NOMO-1 treated with dmso at 0.1 percent for 144 hours (cell line): ENCODE measurements around the gene LRRC4B.
"Not testable (repeated sequence)": the region's sequence is repeated elsewhere in the genome, so short reads cannot be mapped to it uniquely, and the experiment has no call there.

Source experiments
- DNase-seq: peaks from one replicate; lab custom pipeline; 2025; ENCODE audit not compliant: unreplicated experiment; lab: John Stamatoyannopoulos, UW

The LRRC4B gene

GRCh38 chr19:50489461-50490011 is 78.7 kb downstream of the LRRC4B start:
- DNase-seq = no peak

DNA sequence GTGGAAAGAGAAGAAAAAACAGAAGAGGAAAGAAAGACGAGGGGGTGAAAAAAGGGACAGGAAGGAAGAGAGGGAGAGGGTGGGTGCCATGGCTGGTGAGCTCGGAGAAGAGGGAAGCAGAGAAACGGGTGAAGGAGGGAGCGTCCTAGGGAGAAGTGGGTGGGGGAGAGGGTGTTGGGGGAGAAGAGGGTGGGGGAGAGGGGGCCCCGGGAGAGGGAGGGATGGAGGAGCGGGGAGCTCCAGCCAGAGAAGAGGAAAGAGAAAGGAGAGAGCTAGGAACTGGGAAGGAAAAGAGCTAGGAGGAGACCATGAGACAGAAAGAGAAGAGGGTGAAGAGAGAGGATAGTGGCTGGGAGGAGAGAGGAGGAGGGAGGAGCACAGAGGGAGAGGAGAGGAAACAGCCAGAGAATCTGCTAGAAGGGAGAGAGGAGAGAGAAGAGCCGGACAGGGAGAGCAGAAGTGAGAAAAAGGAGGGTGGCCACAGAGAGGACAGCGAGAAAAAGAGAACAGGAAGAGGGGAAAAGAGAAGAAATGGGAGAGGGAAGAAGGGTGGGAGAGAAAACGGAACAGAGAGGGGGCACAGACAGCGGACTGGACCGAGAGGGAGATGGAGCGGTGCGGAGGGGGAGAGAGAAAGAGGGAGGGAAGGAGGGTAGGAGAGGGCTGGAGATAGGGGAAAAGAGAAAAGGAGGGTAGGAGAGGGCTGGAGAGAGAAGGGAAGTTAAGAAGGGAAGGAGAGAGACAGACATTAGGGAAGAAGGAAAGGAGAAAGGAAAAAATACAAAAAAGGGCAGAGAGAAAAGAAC is 79.6 kb downstream of the LRRC4B start:
- DNase-seq = peak; percentile 36

DNA sequence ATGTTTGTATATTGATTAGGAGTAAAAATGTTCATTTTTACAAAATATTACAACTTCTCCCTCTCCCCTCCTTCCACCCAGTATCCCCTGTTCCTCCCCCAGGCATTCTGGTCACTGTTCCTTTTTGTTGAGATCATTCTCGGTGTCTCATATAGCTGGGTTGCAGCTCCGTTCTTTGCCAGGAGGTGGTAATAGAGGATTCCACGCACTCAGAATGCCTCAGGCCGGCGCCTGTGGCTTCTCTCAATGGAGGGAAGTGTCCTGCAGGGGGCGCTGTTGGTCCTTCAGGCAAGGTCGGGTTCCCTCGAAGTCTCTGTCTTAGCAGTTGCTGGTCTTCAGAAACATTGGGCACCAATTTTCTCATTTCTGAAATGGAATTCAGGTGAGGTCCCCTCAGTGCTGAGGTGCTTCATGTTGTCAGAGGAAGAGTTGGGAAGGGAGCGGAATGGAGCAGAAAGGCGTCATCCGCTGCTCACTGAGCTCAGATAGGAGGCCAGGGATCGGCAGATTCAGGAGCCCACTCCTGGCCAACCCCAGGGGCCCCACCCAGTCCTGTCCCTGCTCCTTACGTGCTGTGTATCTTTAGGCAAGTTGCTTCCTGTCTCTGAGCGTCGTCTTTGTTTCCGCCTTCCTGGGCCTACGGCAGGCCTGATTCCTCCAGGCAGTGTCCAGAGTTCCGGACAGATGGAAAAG is 81.3 kb downstream of the LRRC4B start:
- no peak for DNase-seq

DNA sequence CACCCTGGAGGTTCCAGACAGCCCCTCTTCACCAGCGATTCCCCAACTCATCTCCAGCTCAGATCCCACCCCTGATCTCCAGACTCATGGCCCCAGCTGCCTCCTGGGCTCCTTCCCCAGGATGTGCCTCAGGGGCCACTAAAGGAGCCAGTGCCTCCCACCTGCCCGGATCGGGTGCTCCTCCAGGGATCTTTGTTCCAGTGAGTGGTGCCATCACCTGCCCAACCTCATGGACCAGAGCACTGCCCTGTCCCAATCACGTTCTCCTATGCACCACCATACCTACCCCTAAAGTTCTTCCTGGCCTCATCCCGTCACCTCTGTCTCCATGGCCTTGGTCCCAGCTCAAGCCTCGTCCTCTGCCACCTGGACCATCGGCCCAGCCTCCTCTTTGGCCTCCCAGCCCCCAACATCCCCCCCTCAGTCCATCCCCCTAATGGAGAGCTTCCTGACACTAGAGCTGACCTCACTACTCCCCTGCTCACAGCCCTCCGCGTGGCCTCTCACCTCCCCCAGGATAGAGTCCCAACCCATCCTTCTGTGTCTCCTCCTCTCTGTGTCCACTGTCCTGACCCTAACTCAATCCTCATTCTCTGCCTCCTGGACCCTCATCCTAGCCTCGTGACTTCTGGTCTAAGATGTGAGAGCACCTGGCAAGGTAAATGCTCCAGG is 82.8 kb downstream of the LRRC4B start:
- no peak for DNase-seq

DNA sequence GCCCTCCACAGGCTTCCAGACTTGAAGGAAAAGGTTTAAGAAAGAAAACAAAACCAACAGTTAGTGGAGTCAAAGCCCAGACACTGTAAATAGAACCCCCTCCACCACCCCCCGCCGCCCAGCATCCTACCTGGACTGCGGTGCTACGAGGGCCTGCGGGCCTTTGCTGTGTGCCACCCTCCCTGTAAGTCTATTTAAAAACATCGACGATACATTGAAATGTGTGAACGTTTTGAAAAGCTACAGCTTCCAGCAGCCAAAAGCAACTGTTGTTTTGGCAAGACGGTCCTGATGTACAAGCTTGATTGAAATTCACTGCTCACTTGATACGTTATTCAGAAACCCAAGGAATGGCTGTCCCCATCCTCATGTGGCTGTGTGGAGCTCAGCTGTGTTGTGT is 85.3 kb downstream of the LRRC4B start:
- DNase-seq = no peak

DNA sequence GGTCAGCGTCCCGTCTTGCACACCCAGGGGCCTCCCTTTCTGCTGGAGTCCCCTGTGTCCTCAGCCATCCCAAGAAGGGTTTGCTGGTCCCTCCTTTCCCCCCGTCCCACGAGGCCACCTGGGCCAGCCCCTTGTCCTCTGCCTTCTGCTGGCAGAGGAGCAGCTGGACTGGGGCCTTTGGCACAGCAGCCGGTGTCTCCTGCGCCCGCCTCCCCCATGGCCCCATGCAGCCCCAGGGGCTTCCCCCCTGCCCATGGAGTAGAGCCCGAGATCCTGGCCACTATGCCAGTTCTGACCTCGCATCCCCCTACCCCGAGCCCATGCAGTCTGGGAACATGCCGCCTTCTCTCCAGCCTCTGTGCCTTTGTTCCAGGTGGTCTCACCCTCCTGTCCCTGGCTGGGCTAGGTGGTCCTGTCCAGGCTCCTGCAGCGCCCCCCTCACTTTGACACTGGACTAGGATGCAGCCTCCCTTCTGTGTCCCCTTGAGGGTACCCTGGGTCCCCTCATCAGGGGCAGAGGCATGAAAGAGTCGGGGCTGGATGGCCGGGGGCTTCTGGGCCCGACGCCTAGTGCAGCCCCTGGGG is 85.9 kb downstream of the LRRC4B start:
- no peak for DNase-seq

DNA sequence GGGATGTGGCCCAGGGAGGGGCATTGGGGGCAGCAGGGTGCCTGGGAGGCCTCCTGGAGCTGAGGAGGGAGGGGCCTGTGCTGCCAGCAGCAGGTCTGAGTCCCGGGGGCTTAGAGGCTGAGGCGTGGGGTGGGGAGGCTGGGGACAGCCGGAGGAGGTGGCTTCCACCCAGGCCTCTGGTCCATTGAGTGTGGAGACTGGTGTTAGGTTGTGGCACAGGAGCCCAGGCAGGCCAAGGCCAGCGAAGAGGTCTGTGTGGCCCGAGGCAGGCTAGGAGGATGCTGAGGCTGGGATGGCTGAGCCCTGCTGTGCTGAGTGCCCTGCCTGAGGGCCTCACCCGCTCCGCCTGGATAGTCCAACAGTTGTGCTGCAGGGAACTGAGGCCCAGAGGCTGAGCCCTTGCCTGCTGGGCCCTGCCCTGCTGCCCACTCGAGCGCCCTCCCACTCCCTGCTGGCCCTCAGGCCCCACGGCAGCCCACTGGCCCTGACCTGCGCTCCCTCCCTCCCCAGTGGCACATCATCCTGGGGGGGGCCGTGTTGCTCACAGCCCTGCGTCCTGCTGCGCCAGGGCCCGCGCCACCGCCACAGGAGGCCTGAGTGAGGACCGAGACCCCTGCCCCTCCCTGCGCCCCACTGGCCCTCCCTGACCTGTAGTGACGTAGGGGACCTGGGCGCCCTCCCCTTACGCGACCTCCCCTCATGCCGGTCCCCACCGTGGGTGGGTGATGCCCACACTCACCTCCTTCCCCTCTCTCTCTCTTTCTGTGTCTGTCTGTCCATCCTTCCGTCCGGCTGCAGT is 86.7 kb downstream of the LRRC4B start:
- DNase-seq = no peak

DNA sequence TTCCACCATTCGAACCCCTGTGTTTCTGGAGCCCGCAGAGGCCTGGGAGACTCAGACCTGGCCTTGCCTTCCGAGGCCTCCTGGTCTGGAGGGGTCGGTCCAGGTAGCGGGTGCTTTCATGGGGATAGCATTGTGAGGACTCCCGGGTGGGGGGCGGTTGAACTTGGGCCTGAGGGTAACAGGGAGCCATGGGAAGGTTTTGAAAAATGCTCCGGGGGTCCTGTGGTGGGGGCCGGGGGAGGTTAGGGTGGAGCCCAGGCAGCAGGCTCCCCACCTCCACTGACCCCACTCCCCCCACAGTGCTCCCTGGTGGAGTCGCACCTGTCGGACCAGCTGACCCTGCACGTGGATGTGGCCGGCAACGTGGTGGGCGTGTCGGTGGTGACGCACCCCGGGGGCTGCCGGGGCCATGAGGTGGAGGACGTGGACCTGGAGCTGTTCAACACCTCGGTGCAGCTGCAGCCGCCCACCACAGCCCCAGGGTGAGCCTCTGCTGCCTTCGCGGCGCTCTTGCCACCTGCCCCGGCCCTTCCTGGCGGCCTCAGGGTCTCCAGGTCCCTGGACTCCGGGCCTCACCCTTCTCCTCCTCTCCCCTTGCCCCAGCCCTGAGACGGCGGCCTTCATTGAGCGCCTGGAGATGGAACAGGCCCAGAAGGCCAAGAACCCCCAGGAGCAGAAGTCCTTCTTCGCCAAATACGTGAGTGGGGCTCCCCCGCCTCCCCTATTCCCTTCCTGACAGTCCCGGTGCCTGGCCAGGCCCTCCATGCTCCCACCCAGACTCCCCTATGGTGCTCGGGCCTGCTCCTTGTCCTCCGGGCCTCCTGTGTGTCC is 87.7 kb downstream of the LRRC4B start:
- DNase-seq = no peak

GRCh38 chr19:50479761-50480251 is 88.4 kb downstream of the LRRC4B start:
- no peak for DNase-seq

- DNase-seq = no peak
Observed at GRCh38 chr19:50478901-50479715, 89.1 kb downstream of the LRRC4B start.

DNA sequence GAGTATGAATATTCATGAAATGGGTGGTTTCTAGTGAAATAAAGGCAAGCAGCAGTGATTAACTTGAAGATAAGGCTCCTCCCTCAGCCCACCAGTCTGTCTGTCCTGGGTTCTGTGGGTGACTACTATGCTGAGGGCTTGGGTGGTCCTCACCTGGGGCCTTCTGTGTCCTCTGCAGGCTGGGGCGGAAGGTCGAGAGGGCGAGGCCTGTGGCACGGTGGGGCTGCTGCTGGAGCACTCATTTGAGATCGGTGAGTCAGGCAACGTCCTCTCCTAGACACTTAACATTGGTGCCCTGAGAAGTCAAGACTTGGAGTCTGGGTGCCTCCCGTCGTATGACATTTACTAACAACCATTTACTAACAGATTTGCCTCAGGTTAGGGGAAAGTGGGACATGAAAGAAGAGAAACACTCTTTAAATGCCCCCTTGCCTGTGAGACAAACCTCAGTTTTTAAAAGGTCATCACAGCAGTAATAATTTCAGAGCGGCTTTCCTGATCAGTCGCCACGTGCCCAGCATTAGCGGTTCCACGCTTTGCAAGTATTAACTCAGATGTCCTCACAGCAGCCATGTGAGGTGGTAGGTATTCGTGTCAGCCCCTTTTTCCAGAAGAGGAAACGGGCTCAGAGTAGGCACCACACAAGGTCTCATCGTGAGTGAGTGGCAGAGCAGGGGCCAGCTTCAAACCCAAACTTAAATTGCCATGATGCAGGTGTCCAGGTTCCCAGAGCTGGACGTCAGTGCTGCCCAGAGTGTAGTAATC is 90.3 kb downstream of the LRRC4B start:
- DNase-seq = no peak

GRCh38 chr19:50476907-50477238 is 91.4 kb downstream of the LRRC4B start:
- no peak for DNase-seq

GRCh38 chr19:50476224-50476906 is 91.9 kb downstream of the LRRC4B start, which contains the start of the genes EMC10 and GARIN5A:
TSS of gene EMC10 (plus strand) at chr19:50476507. CDS start at chr19:50476545, 38 bp downstream.
TSS of gene GARIN5A (minus strand) at chr19:50476848. CDS start at chr19:50476388, 460 bp downstream.
- peak; percentile 76 for DNase-seq

- DNase-seq = no peak
Observed at GRCh38 chr19:50475736-50476223, 92.5 kb downstream of the LRRC4B start.

DNA sequence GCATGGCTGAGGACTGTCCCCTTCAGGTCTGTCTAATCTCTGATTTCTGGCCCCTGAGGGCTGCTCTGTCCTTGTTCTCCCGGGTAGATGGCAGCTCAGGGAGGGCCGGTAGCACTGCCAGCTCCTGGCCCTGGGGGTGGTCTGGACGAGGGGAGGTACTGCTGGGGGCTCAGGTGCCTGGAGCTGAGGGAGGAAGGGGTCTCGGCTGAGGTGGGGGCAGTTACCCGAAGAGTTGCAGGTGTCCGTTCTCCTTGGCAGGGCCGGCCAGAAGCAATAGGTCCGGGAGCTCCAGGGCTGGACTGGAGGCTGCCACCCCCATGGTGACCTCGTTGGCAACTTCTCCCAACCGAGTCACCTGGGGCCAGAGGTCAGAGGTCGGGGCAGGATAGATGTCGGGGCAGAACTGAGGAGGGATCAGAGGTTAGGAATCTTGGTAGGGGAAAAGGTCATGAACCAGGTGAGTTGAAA is 93.1 kb downstream of the LRRC4B start:
- DNase-seq = no peak

DNA sequence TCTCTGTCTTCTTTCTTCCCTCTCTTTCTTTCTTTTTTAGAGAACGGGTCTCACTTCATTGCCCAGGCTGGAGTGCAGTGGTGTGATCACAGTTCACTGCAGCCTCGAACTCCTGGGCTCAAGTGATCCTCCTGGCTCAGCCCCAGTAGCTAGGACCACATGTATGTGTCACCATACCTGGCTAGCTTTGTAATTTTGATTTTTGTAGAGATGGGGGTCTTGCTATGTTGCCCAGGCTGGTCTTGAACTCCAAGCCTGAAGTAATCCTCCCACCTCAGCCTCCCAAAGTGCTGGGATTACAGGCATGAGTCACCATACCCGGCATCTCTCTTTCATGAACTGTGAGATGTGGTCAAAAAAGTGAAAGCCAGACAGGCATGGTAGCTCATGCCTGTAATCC is 94.9 kb downstream of the LRRC4B start:
- not testable (repeated sequence) for DNase-seq

GRCh38 chr19:50468818-50469217 is 99.4 kb downstream of the LRRC4B start:
- no peak for DNase-seq
